ENCODE measurements around the gene CACHD1.

DNA sequence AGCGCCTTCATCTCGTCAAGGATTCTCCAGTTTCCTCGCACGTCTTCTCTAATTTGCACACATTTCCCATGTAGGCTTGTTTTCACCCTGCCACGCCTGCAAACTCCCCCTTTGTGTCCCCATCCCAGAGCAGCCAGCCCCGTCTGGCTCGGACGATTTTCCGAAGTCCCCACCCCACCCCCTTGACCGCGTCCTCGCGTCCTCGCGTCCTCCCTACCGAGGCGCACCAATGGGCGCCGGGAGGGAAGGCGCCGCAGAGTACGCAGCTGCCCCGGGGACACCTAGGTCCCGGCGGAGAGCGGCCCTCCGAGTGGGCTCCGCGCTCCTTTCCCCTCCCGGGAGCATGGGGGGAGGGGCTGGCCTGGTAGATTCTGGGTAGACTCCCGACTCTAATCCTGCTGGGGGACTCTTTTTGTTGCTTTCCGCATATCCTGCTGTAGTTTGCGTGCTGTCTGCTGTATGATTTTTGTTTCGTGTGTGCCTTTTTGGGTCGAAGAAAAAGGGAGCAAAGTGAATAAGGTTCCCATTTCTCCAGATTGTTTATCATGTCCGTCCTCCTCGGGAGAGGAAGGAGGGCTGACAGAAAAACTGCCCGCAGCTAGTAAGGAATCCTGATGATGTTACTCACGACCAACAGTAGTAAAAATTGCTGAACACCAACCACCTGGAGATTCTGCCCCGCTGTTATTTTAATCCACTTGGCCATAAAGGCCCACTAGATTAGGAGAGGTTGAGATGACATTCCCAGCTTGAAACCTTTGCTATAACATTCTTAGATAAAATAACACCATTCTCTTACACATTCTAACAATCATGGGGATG lies 1.5 kb downstream of the CACHD1 start:
- TF ChIP-seq, protein P1, sequence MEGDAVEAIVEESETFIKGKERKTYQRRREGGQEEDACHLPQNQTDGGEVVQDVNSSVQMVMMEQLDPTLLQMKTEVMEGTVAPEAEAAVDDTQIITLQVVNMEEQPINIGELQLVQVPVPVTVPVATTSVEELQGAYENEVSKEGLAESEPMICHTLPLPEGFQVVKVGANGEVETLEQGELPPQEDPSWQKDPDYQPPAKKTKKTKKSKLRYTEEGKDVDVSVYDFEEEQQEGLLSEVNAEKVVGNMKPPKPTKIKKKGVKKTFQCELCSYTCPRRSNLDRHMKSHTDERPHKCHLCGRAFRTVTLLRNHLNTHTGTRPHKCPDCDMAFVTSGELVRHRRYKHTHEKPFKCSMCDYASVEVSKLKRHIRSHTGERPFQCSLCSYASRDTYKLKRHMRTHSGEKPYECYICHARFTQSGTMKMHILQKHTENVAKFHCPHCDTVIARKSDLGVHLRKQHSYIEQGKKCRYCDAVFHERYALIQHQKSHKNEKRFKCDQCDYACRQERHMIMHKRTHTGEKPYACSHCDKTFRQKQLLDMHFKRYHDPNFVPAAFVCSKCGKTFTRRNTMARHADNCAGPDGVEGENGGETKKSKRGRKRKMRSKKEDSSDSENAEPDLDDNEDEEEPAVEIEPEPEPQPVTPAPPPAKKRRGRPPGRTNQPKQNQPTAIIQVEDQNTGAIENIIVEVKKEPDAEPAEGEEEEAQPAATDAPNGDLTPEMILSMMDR (IDR thresholded peaks at IDR 0.05): no peak
- no peak for TF ChIP-seq POLR2A (IDR thresholded peaks at IDR 0.05)
